Peyer's patch (tissue), 4 donors: ENCODE results near the gene ME1. TPM values are rescaled to one million over a fixed set of nuclear protein-coding genes. Genes with fewer than 3 reads are reported as not detected.
A peak's percentile ranks its signal among the peaks of the same experiment; 100 is the strongest.
"Not testable (repeated sequence)": the region's sequence is repeated elsewhere in the genome, so short reads cannot be mapped to it uniquely, and the experiment has no call there.

ENCODE experiments used
- DNase-seq, 3 donors: peaks; one replicate each; pipeline ENCODE4 v3.0.0-alpha.2; 2017 to 2019
- H3K27ac ChIP-seq, 4 donors: fragments of 200-600 bp; sonication (generic); one replicate each; pipeline ENCODE4 v1.5.1; 2016 to 2019
- H3K27me3 ChIP-seq, 2 donors: fragments of 200-600 bp; sonication (generic); one replicate each; pipeline ENCODE4 v1.5.1; 2019
- H3K36me3 ChIP-seq, 3 donors: fragments of 200-600 bp; sonication (generic); one replicate each; pipeline ENCODE4 v1.5.1; 2016 to 2019
- H3K4me1 ChIP-seq, 4 donors: fragments of 200-600 bp; sonication (generic); one replicate each; pipeline ENCODE4 v1.5.1; 2016 to 2019
- H3K4me3 ChIP-seq, 4 donors: fragments of 200-600 bp; sonication (generic); 1 replicate in 3 of 4; 2 replicates in 1 of 4; pipeline ENCODE4 v1.5.1; 2016 to 2019; ENCODE audit warnings: mild to moderate bottlenecking in 1 of 4
- H3K9me3 ChIP-seq, 4 donors: fragments of 200-600 bp; sonication (generic); one replicate each; pipeline ENCODE4 v1.5.1; 2016 to 2019; ENCODE audit warnings: mild to moderate bottlenecking in 1 of 4
- CTCF ChIP-seq, 6 experiments: fragments of 450-650 bp in 4 of 6; fragments of 200-600 bp in 2 of 6; sonication (generic) in 1 of 6; IDR thresholded peaks; one replicate each; pipeline ENCODE4 v1.5.1; 2017 to 2019; ENCODE audit warnings: antibody characterized with exemption in 6 of 6, mild to moderate bottlenecking in 3 of 6, moderate library complexity in 1 of 6
- POLR2A ChIP-seq, 2 donors: fragments of 450-650 bp; IDR thresholded peaks; one replicate each; pipeline ENCODE4 v1.5.1; 2017; ENCODE audit warnings: antibody characterized with exemption in 2 of 2, mild to moderate bottlenecking in 2 of 2, moderate library complexity in 2 of 2
- total RNA-seq, 4 donors: library from RNA; depleted of rRNA; stranded (reverse); fragments of >200 nt; gene quantifications; one replicate each; pipeline ENCODE4 v1.1.0, GENCODE V29; 2016

Gene ME1
- total RNA-seq, 4 donors from 2014 or later: 7.4 to 39.1 (median 19.6) TPM

DNA sequence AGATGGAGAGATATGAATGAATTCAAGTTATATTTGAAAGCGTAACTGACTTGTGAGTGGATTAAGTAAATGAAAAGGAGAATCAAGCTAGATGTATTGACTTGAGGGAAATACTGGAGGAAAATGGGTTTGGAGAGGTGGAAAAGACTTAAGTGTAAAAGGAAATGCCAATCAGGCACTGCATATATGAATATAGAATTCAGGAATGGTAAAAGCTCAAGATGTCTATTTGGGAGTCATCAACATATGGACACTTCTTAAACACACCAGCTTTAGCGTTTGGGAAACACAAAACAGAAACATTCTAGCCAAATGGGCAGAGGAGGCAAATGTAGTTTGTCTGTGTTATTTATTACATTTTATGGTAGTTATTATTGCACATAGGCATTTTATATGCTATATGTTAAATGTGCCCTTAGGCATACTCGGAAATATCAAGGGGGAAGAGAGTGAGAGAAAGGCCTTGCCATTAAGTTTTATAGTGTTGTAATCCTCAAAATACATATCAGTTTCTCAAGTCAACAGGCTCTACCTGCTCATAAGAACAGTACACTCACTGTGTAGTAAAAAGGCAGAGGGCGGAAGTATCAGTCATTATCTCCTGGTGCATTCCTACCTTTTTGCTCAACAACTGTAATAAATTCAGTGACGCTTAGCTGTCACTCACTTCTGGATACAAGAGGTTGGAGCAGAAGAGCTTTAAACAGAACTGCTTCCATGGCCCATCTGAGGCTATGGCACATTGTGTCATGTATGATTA, 33.7 kb upstream of the ME1 start:
- Histone ChIP-seq H3K27me3 (no peaks in the 10 kb centered on the region), H3K4me3 (no peak overlapping the region), H3K9me3 (no peaks in the 10 kb centered on the region), H3K36me3 (no peaks in the 10 kb centered on the region), H3K27ac (peak overlapping the region in 3 of 4 donors; percentile 21 to 80 (median 49)), H3K4me1 (no peaks in the 10 kb centered on the region)
- TF ChIP-seq POLR2A (IDR thresholded peaks at IDR 0.05) (peak in 1 of 2 donors; percentile 15), CTCF (IDR thresholded peaks at IDR 0.05) (no peak)
- DNase-seq: peak in 1 of 3 donors; percentile 53

- no peak for DNase-seq
- peak overlapping the region in 3 of 4 donors; percentile 21 to 80 (median 49) for H3K27ac ChIP-seq
- no peaks in the 10 kb centered on the region for H3K27me3 ChIP-seq
- H3K36me3 ChIP-seq: no peaks in the 10 kb centered on the region
- TF ChIP-seq POLR2A (IDR thresholded peaks at IDR 0.05) (no peak), CTCF (IDR thresholded peaks at IDR 0.05) (no peak)
- H3K4me3 ChIP-seq: no peak overlapping the region
- no peaks in the 10 kb centered on the region for H3K4me1 ChIP-seq
- H3K9me3 ChIP-seq: no peaks in the 10 kb centered on the region
Observed at GRCh38 chr6:83463886-83464285, 33.0 kb upstream of the ME1 start.

DNA sequence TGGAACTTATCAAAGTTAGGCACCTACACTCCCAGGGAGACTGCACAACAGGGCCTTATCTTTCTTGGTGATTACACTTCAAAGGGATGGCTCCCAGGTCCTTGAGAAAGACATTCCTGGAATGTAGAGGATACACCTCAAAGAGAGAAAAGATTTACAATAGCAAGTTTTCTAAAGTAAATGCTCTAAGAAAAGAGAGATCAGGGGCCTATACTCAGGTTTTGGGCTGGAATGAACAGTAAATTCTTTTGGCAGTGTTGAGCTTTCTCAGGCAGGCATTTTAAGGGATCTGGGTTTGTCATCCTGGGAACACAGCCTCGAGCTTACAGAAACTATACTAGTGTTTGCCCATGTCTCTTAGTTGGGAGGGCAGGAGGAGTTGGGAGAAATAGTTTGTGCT, 31.7 kb upstream of the ME1 start:
- no peaks in the 10 kb centered on the region for H3K27me3 ChIP-seq
- no peak for DNase-seq
- no peaks in the 10 kb centered on the region for H3K9me3 ChIP-seq
- no peak overlapping the region for H3K4me3 ChIP-seq
- H3K36me3 ChIP-seq: no peaks in the 10 kb centered on the region
- no peaks in the 10 kb centered on the region for H3K4me1 ChIP-seq
- H3K27ac ChIP-seq: no peak overlapping the region
- no peak for TF ChIP-seq POLR2A (IDR thresholded peaks at IDR 0.05)
- TF ChIP-seq CTCF (IDR thresholded peaks at IDR 0.05): no peak

GRCh38 chr6:83461438-83461837, 30.6 kb upstream of the ME1 start:
- Histone ChIP-seq H3K27ac (no peak overlapping the region), H3K36me3 (no peaks in the 10 kb centered on the region), H3K4me1 (no peaks in the 10 kb centered on the region), H3K4me3 (no peak overlapping the region), H3K9me3 (no peaks in the 10 kb centered on the region), H3K27me3 (no peaks in the 10 kb centered on the region)
- DNase-seq: no peak
- TF ChIP-seq POLR2A (IDR thresholded peaks at IDR 0.05) (no peak), CTCF (IDR thresholded peaks at IDR 0.05) (no peak)

- no peaks in the 10 kb centered on the region for H3K4me1 ChIP-seq
- H3K4me3 ChIP-seq: no peak overlapping the region
- no peaks in the 10 kb centered on the region for H3K36me3 ChIP-seq
- no peak for TF ChIP-seq CTCF (IDR thresholded peaks at IDR 0.05)
- no peak for TF ChIP-seq POLR2A (IDR thresholded peaks at IDR 0.05)
- no peaks in the 10 kb centered on the region for H3K27me3 ChIP-seq
- H3K27ac ChIP-seq: no peak overlapping the region
- DNase-seq: no peak
- H3K9me3 ChIP-seq: no peaks in the 10 kb centered on the region
Observed at GRCh38 chr6:83459663-83460062, 28.8 kb upstream of the ME1 start.

GRCh38 chr6:83450015-83450414, 19.2 kb upstream of the ME1 start:
- not testable (repeated sequence) for H3K4me3 ChIP-seq, H3K36me3 ChIP-seq, DNase-seq, H3K27me3 ChIP-seq, H3K27ac ChIP-seq, H3K4me1 ChIP-seq, H3K9me3 ChIP-seq

DNA sequence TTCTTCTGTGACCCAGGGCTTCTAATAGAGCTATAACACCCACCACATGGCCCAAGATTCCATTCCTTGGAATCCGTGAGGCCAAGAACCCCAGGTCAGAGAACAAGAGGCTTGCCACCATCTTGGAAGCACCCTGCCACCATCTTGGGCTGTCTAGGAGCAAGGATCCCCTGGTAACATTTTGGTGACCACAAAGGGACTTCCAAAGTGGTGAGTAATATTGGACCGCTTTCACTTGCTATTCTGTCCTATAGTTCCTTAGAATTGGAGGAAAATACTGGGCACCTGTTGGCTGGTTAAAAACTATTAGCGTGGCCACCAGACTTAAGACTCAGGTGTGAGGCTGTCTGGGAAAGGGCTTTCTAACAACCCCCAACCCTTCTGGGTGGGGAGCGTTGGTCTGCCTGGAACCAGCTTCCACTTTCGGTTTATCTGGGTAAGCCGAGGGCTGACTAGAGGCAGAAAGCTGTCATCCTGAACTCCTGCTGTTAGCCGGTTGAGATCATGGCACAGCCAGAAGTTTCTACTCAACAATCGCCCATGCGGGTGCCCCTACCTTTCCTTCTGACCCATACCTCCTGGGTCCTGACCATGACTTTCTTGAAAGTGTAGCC, 13.3 kb upstream of the ME1 start:
- not testable (repeated sequence) for H3K4me3 ChIP-seq, H3K4me1 ChIP-seq, H3K9me3 ChIP-seq, H3K27ac ChIP-seq, H3K27me3 ChIP-seq, H3K36me3 ChIP-seq, DNase-seq
